Body of pancreas (tissue), 4 donors: Measurements from ENCODE around the gene PSPC1. TPM values are rescaled to one million over a fixed set of nuclear protein-coding genes. Genes with fewer than 3 reads are reported as not detected.

Experiments
- ATAC-seq: fragments of 150-250 bp; one replicate; pipeline ENCODE4 v1.9.1; 2016
- DNase-seq, 4 donors: peaks; one replicate each; pipeline ENCODE4 v3.0.0-alpha.2; 2019
- H3K27ac ChIP-seq, 4 donors: fragments of 200-600 bp; sonication (generic); 1 replicate in 3 of 4; 2 replicates in 1 of 4; pipeline versions ENCODE4 v1.5.1 to v1.6.1; 2016 to 2019; ENCODE audit warnings: mild to moderate bottlenecking in 1 of 4, mixed read lengths in 1 of 4, moderate library complexity in 1 of 4
- H3K27me3 ChIP-seq, 2 donors: fragments of 200-600 bp; sonication (generic); one replicate each; pipeline ENCODE4 v1.6.0; 2016; ENCODE audit warnings: mild to moderate bottlenecking in 1 of 2
- H3K36me3 ChIP-seq, 2 donors: fragments of 200-600 bp; sonication (generic); replicated peaks in 1 of 2; 2 replicates each; pipeline ENCODE4 v1.5.1; 2016; ENCODE audit warnings: low read depth in 2 of 2; ENCODE audit not compliant: insufficient read depth in 1 of 2
- H3K4me1 ChIP-seq: fragments of 200-600 bp; sonication (generic); one replicate; pipeline ENCODE4 v1.6.0; 2016
- H3K4me3 ChIP-seq, 2 donors: fragments of 200-600 bp; sonication (generic); 1 replicate in 1 of 2; 2 replicates in 1 of 2; pipeline ENCODE4 v1.5.1; 2016 to 2019
- H3K9me3 ChIP-seq, 3 donors: fragments of 200-600 bp; sonication (generic); 1 replicate in 2 of 3; 2 replicates in 1 of 3; pipeline ENCODE4 v1.5.1; 2016
- POLR2A ChIP-seq, 3 donors: fragments of 450-650 bp; IDR thresholded peaks; one replicate each; pipeline ENCODE4 v1.6.1; 2016; ENCODE audit warnings: antibody characterized with exemption in 3 of 3, mild to moderate bottlenecking in 2 of 3
- WGBS, 2 donors: methylation state at CpG; one replicate each; pipeline ENCODE4 v1.1.5; 2017; 5-methylcytosine and 5-hydroxymethylcytosine counted together
- intact Hi-C: fragments of 100-400 bp; cut with DNase I; formaldehyde crosslinking; loops from one replicate; pipeline ENCODE4 v1.15.1; 2023
- total RNA-seq, 2 donors: library from RNA; depleted of rRNA; stranded (reverse); fragments of >200 nt; gene quantifications; one replicate each; pipeline ENCODE4 v1.1.0, GENCODE V29; 2016
- TF ChIP-seq, protein P1 (sequence below), 7 experiments: fragments of 450-650 bp in 4 of 7; fragments of 200-600 bp in 3 of 7; sonication (generic) in 3 of 7; IDR thresholded peaks; one replicate each; pipeline ENCODE4 v1.5.1; 2016 to 2019; ENCODE audit warnings: antibody characterized with exemption in 7 of 7

The PSPC1 gene
- total RNA-seq, 2 donors from 2014 or later: 37.1 to 72.5 TPM

GRCh38 chr13:19763618-19764017 is 19.1 kb downstream of the PSPC1 start:
- H3K27me3 ChIP-seq: no peaks in the 10 kb centered on the region
- DNase-seq (no peak), ATAC-seq (no peak)
- no peak for TF ChIP-seq POLR2A (IDR thresholded peaks at IDR 0.05)
- TF ChIP-seq, protein P1, sequence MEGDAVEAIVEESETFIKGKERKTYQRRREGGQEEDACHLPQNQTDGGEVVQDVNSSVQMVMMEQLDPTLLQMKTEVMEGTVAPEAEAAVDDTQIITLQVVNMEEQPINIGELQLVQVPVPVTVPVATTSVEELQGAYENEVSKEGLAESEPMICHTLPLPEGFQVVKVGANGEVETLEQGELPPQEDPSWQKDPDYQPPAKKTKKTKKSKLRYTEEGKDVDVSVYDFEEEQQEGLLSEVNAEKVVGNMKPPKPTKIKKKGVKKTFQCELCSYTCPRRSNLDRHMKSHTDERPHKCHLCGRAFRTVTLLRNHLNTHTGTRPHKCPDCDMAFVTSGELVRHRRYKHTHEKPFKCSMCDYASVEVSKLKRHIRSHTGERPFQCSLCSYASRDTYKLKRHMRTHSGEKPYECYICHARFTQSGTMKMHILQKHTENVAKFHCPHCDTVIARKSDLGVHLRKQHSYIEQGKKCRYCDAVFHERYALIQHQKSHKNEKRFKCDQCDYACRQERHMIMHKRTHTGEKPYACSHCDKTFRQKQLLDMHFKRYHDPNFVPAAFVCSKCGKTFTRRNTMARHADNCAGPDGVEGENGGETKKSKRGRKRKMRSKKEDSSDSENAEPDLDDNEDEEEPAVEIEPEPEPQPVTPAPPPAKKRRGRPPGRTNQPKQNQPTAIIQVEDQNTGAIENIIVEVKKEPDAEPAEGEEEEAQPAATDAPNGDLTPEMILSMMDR (IDR thresholded peaks at IDR 0.05): no peak
- H3K36me3 ChIP-seq: no peaks in the 10 kb centered on the region
- 87 to 96% methylated on average over 10 of the region's 10 CpGs for WGBS, 2 donors
- H3K4me1 ChIP-seq: no peaks in the 10 kb centered on the region
- intact Hi-C loops: no loop called here
- H3K9me3 ChIP-seq: no peaks in the 10 kb centered on the region
- no peak overlapping the region for H3K27ac ChIP-seq
- H3K4me3 ChIP-seq: no peak overlapping the region

DNA sequence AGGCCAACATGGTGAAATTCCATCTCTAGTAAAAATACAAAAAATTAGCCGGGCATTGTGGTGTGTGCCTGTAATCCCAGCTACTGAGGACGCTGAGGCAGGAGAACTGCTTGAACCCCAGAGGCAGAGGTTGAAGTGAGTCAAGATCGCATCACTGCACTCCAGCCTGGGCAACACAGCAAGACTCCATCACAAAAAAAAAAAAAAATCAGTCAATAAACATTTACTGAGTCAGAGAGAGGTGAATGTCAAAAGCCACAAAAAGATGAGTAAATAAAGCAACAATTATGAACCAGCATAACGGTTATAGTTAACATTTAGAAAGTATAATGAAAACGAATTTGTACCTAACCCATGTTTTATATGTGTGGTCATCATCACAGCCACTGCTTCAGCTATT is 23.1 kb downstream of the PSPC1 start:
- no peak for DNase-seq
- no peaks in the 10 kb centered on the region for H3K4me1 ChIP-seq
- intact Hi-C loops: no loop called here
- H3K4me3 ChIP-seq: no peak overlapping the region
- TF ChIP-seq, protein P1 (IDR thresholded peaks at IDR 0.05): no peak
- no peak for TF ChIP-seq POLR2A (IDR thresholded peaks at IDR 0.05)
- 90% methylated on average over 5 of the region's 5 CpGs for WGBS, 2 donors
- H3K27ac ChIP-seq: no peak overlapping the region
- peaks cover 0 to 2% of the 10 kb centered on the region in 2 donors for H3K36me3 ChIP-seq
- no peaks in the 10 kb centered on the region for H3K27me3 ChIP-seq
- no peaks in the 10 kb centered on the region for H3K9me3 ChIP-seq
- no peak for ATAC-seq

- intact Hi-C loops: no loop called here
- Histone ChIP-seq H3K27ac (no peak overlapping the region), H3K9me3 (no peaks in the 10 kb centered on the region), H3K36me3 (peaks cover 0 to 2% of the 10 kb centered on the region in 2 donors), H3K4me1 (no peaks in the 10 kb centered on the region), H3K4me3 (no peak overlapping the region), H3K27me3 (no peaks in the 10 kb centered on the region)
- WGBS, 2 donors: 82 to 97% methylated on average over 5 of the region's 5 CpGs
- TF ChIP-seq, protein P1 (IDR thresholded peaks at IDR 0.05): no peak
- ATAC-seq (no peak), DNase-seq (no peak)
These were observed 40.1 kb downstream of the PSPC1 start for GRCh38 chr13:19742643-19743042.

GRCh38 chr13:19737844-19738557 is 44.7 kb downstream of the PSPC1 start:
- WGBS, 2 donors: 94 to 95% methylated on average over 4 of the region's 4 CpGs
- no peaks in the 10 kb centered on the region for H3K4me1 ChIP-seq
- intact Hi-C loops: no loop called here
- ATAC-seq: no peak
- no peaks in the 10 kb centered on the region for H3K9me3 ChIP-seq
- DNase-seq: no peak
- H3K27me3 ChIP-seq: no peaks in the 10 kb centered on the region
- H3K27ac ChIP-seq: no peak overlapping the region
- H3K36me3 ChIP-seq: peaks cover 0 to 4% of the 10 kb centered on the region in 2 donors
- H3K4me3 ChIP-seq: no peak overlapping the region
- TF ChIP-seq POLR2A (IDR thresholded peaks at IDR 0.05): no peak
- TF ChIP-seq, protein P1 (IDR thresholded peaks at IDR 0.05): no peak

- WGBS, 2 donors: 65 to 93% methylated on average over 1 of the region's 1 CpG
- no peak for DNase-seq
- Histone ChIP-seq H3K27me3 (no peaks in the 10 kb centered on the region), H3K9me3 (no peaks in the 10 kb centered on the region), H3K36me3 (no peaks in the 10 kb centered on the region), H3K4me1 (no peaks in the 10 kb centered on the region), H3K4me3 (no peak overlapping the region), H3K27ac (no peak overlapping the region)
- ATAC-seq: no peak
- intact Hi-C loops: no loop called here
- TF ChIP-seq, protein P1 (IDR thresholded peaks at IDR 0.05): no peak
- TF ChIP-seq POLR2A (IDR thresholded peaks at IDR 0.05): no peak
These were observed 56.1 kb downstream of the PSPC1 start for GRCh38 chr13:19726611-19727010.
